T follicular helper cell (primary cell): ENCODE measurements around the gene MXI1.
"Not testable (repeated sequence)": the region's sequence is repeated elsewhere in the genome, so short reads cannot be mapped to it uniquely, and the experiment has no call there.

Experiments used
- DNase-seq: peaks from one replicate; pipeline ENCODE4 v3.0.0-alpha.2; 2020; ENCODE audit warnings: low read depth

The MXI1 gene

DNA sequence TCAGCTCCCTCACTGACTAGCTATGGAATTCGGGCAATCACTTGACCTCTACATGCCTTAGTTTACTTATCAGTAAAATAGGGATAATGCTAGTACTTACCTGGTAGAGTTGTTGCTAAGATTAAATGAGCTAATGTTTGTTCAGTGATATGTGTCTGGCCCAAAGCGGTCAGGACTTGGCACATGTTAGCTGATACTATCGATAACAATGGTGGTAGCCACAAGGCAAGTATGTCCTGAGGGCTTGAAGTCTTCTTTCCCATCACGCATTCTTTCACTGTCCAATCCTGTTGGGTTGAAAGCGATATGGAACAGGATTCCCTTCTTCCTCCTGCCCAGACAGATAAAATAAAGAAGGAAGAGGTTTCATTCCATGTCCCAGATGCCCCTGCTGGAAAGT, 25.5 kb upstream of the MXI1 start:
- DNase-seq = no peak

DNA sequence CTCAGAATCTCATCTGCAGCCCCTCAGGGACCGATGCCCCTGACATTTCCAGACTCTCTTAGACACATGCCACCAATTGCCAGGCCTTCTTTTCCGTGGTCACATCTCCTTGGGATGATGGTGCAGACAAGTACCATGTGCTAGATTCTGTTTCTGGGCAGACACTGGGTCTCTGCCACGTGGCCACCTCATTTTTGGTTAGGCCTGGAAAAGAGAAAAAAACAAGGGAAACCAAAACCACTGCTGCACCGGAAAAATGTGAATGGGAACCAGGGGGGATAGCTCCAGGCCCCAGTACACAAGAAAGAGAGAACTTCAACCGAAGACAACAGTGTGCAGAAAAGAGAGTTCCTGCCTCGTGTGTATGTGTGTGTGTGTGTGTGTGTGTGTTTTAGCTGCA, 23.0 kb upstream of the MXI1 start:
- DNase-seq = no peak

DNA sequence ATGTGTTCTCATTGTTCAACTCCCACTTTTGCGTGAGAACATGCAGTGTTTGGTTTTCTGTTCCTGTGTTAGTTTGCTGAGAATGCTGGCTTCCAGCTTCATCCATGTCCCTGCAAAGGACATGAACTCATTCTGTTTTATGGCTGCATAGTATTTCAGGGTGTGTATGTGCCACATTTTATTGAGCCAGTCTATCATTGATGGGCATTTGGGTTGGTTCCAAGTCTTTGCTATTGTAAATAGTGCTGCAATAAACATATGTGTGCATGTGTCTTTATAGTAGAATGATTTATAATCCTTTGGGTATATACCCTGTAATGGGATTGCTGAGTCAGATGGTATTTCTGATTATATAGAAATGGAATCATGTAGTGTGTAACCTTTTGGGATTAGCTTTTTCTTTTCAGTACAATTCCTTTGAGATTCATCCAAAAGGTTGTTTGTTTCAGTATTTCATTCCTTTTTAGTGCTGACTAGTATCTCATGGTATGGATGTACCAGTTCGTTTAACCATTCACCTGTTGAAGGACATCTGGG, 21.7 kb upstream of the MXI1 start:
- not testable (repeated sequence) for DNase-seq

DNA sequence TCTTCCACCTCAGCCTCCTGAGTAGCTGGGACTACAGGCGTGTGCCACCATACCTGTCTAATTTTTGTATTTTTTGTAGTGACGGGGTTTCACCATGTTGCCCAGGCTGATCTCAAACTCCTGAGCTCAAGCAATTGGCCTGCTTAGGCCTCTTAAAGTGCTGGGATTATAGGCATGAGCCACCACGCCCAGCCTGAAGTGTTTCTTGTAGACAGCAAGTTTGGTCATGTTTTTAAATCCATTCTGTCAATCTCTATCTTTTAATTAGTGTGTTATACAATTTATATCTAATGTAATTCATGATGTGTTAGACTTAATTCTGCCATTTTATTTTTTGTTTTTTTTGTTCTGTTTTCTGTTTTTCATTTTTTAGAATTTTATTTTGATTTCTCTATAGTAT, 17.2 kb upstream of the MXI1 start:
- no peak for DNase-seq

DNA sequence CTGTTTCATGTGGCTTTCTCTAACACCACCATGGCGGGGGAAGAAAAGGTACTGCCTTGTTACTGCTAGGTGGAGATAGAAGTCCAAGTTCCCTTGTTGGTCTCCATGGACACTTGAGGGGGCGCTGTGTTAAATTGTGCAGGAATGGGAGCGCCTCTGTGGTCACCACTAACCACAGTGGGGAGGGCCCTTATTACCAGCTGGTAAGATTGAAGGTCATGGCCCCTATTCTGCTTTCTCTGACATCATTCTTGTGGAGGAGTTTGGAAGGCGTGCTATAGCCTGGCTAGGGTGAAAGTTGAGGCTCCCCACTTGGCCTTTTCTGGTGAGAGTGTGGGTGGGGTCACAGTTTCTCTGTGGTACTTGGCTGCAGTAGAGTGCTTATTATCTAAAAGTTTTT, 14.9 kb upstream of the MXI1 start:
- DNase-seq = no peak

DNA sequence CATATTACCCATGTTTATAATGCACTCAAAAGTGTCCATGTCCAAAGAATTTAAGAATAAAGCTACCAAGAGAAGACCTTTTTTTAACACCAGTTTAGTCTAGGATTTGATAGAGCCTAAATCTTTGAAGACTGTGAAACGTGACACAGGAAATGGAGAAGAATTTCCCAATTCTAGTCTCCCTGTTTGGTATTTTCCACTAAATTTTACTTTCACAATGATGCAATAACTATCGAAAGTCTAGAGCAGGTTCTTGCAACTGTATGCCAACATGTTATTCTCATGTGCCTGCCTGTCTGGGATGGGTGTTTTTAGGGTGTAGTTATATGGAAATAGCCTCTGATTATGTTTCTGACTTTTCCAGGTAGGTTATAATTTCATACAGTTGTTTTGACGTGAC, 6.9 kb upstream of the MXI1 start:
- no peak for DNase-seq

DNA sequence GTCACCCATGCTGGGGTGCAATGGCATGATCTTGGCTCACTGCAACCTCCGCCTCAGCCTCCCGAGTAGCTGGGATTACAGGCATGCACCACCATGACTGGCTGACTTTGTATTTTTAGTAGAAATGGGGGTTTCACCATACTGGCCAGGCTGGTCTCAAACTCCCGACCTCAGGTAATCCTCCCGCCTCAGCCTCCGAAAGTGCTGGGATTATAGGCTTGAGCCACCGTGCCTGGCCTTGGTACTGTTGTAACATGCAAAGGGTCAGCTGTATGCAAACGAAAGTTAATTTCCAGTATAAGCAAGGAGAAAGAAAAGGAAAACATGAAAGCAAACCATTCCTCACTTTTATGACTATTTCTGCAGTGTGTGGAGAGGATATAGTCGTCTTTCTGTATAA, 6.4 kb upstream of the MXI1 start:
- DNase-seq = not testable (repeated sequence)

DNA sequence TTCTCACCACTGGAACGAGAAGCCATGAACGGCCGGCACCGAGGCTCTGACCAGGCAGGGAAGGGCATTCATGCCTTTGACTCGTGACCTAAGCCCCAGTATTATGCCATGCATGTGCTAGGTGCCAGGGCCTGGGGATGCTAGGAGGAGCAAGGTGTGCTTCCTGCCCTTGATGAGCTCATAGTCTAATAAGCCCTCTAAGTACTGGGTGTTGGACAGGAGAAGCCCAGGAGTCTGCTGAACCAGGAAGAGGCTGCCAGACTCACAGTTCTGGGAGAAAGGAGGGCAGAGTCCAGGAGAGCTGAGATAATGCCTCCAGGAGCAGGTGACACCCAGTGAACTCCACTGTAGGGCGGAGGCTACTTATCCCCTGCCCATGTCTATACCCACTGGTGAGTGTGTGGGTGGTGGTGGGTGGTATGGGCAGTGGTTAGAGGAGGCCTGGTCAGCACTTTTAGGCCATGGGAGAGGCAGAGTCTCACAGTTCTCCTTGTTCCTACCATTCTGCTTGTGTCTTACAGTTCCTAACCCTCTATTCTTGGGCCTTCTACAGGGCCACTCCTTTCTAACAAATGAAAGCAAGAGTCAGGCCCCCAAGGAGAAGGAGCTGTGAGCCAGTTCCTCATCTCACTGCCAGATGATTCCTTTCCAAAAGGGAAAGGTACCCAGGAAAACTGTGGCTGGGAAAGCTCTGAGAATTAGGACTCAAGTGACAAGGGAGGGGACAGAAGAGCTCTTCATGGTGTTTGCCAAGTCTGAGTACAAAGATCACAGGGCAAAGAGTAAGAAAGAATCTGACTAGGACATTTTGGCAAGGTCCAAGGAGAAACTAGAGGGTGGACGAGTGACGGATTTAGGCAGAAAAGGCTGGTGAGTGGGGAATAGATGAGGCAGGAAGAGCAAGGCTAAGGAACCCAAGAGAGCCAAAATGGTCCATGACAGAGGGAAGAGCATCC, 3.6 kb upstream of the MXI1 start:
- no peak for DNase-seq

DNA sequence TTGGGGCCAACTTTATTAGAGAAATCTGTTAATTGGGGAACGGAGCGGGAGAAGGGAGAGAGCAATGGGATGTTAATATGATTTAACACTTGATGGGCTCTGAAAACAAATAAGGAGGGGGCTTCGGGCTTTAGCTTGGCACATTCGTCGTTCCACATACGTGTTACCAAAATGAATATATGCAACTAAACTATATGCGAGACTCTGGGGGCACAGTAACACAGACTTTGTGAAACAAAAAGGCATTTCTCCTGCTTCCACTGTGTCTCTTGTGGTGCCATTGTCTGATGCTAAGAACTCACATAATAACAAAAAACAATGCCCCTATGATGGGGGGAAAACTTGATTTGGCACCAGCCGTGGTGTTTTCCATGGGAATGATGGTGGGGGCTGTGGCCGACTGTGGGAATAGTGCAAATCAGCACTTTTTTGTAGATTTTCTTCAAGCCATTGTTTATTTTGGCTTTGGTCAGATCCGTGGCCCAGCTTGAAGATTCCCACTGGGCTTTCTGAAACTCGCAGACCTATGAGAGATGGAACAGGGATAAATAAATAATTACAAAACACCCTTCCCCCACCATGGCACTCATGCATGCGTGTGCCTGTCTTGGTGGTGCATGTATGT, 2.2 kb upstream of the MXI1 start:
- no peak for DNase-seq

DNA sequence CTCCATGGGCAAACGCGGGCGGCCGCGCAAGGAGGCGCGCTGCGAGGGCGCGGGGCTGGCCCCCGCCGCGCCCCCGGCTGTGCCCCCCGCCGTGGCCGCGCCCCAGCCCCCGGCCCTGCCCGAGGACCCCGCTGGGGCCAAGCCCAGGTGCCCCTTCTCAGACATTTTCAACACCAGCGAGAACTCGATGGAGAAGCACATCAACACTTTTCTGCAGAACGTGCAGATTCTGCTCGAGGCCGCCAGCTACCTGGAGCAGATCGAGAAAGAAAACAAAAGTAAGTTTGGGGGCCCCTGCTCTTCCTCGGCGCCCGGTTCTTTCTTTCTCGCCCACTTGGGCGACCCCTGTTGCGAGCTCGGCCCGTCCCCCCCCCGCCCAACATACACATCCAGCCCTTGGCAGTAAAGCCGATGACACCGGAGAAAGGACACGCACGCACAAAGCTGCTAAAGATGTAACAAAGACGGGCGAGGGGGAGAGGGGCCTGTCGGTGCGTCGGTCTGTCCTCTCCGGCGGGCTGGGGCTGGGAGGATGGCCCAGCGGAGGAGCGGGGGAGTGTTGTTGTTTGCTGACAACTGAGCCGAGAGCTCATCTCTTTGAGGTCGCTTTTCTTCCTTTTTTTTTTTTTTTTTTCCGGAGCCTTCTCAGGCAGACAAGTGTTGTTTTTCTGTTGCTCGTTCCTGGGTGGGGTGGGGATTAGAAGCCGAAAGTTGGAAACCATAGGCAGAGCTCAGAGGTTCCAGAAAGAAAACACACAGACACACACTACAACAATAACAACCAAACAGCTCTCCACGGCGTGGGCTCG, 604 bp downstream of the MXI1 start:
- DNase-seq = peak; percentile 46

DNA sequence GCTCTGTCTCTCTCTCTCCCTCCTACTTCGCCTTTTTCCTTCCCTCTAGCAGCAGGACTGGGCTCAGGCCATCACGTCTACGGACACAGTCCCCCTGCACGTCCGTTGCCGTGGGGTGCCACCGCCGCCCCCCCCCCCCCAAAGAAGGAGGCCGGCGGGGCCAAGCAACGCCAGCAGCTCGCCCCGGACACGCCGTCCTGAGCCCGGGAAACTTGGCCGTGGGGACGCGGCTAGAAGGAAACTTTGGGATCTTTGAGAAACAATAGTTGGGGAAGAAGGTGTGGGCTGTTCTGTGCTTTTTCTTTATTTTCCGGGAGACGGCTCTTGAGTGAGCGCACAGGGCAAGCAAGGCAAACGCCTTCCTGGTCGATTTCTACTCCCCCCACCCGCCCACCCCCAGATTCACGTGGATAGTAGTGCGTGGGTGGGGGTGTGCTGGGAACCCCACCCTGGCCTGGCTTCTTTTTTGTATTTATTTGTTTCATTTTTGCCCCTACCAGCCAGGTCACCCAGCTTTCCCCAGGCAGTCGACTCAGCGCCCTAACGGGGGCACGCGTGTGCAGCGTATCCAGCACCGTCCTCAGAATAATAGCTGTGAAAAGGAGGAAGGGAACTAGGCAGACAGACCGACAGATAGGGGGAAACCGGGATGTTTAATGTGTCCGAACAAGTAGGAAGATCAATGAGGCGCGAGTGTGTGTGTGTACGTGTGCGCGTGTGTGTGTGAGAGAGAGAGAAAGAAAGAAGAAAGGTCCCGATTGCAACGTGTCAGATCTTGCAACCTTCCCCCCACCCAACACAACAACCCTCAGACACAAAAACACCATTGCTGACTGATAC, 1.4 kb downstream of the MXI1 start:
- DNase-seq = no peak

DNA sequence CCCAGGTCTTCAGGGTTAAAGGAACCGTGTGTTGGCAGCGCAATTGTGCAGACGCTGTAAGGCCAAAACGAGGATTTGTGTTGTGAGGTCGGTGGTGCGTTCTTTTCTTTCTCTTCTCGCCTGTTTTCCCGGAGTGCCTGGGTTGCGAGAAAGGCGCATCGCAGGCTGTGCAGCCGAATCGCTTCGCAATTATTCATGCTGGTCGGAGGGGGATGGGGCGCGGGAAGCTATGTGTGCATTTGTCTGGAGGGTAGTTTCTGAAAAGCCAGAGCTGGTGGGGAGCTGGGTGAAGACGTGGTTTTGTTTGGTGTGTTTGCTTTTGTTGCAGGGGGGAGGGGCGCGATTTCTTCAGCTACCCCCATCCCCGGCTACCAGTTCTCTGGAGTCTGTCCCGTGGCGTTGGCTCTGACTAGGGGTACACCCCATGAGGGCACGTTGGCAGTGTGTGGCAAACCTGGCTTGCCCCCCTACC, 2.1 kb downstream of the MXI1 start:
- peak; percentile 74 for DNase-seq

DNA sequence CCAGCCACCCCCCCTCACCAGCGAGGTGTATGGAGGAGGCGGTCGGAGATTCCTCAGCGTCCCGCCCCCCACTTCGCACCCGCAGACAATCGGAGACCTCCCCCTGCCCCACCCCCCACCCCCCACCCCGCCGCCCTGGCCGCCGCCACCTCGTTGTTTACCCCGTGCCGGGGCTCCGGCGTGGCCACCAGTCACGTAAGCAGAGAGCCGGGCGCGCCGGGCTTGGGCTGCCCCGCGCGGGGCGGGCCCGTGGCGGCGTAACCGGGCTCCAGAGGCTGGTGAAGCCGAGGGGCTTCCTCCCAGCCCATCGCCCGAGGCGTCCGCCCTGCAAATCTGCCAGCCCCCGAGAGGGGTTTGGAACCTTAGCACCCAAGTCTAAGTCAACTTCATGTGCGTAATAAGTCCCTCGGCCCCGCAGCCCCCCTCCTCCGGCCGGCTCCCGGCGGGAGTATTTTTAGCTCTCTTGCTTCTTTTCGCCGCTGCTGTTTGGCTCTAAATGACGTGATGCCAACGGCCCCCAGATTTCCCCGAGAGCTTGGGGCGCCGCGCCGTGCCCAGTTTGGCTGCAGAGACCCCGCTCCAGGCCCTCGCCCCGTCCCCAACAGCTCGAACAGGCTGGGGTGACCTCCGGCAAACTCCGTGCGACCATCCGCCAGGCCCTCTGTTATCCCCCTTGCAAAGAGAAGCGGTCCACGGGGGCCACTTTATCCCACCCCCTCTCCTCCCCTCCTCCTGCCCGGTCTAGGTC, 2.7 kb downstream of the MXI1 start:
- no peak for DNase-seq

DNA sequence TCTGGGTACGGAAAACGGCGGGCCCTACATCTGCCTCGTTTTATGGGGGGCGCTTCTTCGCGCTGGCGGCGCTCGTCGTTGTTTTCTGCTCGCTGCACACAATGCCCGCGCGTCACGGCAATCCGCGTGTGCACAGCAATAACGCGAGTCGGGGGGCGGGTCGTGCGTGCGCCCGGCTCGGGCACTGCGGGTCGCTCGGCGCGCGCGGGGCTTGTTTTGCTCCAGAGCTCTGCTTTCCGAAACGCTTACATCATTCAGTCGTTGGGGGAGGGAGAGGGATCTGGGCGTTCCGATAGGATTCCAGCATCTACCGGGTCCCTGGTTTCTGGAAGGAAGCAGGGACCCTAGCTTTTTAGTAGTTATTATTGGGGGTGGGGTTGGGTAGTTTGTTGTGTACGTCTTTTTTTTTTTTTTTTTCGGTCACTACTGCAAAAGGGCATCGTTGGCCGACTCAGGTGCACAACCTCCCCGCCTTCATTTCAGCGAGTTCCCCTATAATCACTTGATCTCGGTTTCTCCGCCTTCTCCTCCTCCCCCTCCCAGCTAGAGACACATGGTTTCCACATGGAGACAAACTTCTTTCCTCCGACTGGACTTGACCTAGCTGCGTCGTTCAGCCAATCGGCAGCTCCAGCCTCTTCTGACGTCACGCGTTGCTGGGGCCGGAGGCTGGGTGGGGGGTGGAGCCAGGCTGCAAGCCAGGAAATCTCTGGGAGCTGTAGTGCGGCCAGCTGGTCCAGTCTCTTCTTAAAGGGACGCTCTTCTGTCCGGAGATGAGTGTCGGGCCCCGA, 3.5 kb downstream of the MXI1 start:
- peak; percentile 87 for DNase-seq

DNA sequence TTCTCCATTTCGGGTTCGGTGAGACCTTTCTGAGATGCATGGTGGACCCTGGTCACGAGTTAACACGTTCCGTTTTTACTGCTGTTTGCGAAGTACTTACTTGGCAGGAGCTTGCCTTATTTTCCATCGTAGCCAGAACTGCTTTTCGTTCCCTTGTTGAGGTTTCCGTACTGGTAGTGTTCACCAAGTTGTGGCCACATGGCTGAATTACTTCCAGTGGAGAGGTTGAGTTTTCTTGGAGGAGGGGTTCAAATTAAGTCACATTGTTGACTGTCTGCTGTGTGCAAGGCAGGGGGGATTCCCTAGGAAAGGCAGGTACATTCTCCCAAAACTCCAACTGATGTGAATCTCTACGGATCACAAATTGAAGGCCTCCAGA, 4.0 kb downstream of the MXI1 start:
- DNase-seq = no peak

DNA sequence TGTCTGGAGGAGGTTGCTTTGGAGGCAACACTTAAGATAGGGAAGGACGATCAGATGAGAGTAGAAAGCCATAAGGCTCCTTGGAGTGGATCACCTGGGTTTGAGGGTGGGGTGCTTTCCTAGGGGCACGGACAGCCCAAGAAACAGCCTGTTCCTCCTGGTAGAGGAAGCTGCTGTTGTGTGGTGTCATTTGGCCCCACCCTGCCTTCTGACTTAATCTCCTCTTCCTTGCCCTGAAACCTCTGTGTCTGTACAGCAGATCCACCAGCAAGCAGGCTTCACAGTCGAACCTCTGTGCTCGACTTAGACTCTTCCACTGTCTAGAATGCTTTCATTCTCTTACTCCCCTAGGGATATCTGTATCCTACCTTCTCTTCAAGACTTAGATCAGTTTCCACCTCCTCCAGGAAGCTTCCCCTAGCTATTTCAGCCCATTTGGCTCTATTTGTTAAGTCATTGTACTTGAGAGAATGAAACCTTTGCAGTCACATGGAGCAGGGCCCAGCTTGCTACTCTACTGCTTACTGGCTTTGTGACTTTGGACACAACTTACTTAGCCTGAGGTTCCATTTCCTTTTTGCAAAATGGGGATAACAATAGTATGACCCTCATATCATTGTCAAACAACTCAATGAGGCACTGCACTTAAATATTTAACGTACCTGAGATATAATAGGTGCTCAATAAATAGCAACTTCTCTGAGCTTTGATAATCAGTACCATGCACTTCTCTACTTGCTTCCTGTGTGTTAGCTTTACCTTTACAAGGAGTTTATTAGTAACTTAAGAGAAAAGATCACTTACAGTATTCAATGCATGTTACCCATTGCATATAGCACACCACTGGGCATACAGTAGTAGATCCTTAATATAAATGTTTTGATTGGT, 5.0 kb downstream of the MXI1 start:
- peak; percentile 25 for DNase-seq

DNA sequence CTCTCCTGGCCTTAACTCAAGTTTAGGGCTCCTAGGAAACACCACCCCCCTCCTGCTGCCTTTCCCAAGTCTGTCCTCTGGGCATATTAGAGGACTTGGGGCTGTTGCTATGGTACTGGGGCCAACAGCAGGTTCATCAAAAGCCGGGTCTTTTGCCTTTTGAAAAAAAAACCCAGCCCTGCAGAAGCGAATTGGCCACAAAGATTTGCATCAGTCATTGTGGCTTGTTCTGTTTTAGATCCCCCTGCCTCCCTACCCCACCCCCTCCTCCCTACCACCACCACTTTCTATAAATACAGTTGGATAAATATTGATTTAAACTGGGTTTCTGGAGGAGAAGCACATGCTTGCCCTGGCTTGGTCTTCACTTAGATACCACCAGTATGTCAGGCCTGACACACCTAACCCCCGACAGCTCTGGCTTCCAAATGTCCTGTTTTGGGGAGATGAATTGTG, 7.0 kb downstream of the MXI1 start:
- DNase-seq = no peak

DNA sequence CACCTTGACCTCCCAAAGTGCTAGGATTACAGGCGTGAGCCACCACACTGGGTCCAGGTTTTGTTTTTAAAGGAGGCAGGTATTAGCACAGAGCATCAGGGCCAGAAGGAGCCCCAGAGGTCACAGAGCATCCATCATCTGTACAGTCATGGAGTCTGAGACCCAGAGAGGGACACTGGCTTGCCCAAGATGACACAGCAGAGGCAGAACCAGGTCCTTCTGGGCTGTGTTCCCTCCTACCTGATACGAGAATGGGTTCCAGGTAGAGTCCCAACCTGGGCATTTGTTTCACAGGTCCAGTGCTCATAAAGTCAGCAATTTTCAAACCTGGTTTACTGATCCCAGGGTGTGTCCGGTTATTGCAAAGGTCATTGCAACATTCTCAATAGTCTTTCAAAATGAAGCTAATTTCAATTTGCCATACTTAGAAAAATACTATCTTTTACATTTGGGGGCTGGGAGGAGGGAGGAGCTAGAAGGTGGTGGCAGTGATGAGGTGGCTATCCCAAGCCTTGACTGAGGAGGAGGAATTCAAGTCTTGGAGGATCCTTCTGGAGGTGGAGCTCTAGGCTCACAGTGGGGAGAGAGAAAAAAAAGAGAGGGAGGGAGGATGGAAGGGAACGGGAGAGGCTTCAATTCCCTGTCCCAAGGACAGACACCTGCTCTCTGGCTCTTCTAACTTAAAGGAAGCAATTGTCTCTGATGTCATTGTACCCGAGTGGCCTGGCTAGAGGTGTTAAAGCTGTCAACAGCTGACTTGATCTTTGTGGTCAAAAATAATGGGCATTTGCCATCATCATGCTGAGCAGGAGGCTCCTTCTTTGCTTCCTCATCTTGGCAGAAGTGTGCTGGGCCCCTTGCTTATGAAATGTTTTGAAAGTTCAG, 8.1 kb downstream of the MXI1 start:
- DNase-seq = no peak
